H1 (cell line): ENCODE results near the gene ACOT7. TPM values are rescaled to one million over a fixed set of nuclear protein-coding genes. Genes with fewer than 3 reads are reported as not detected.

Experiments
- CTCF ChIA-PET: fragments of 300-600 bp; sonication (Branson Sonifier 250); formaldehyde crosslinking; loops from one replicate; lab custom pipeline; 2021; ENCODE audit not compliant: partially characterized antibody; lab: Charles Lee
- POLR2A ChIA-PET: fragments of 300-600 bp; sonication (Branson Sonifier 250); formaldehyde crosslinking; loops from one replicate; lab custom pipeline; 2021; ENCODE audit warnings: inconsistent platforms; ENCODE audit not compliant: partially characterized antibody; lab: Charles Lee
- DNase-seq, 2 experiments: peaks; one replicate each; pipeline versions ENCODE4 v3.0.0 to v3.0.0-alpha.2; 2010 to 2022; ENCODE audit warnings: low spot score in 2 of 2, low read depth in 1 of 2, mixed read lengths in 1 of 2
- FAIRE-seq: peaks from 2 replicates; lab custom pipeline; 2011; peaks lifted over from hg19 to GRCh38; lab: Jason Lieb, UNC
- H2AFZ ChIP-seq: 2 replicates; pipeline ENCODE4 v1.8.1; 2012; ENCODE audit warnings: low read length, inconsistent platforms
- H2AK5ac ChIP-seq: 2 replicates; pipeline ENCODE4 v1.6.1; 2013; ENCODE audit warnings: low read depth, low read length
- H2BK120ac ChIP-seq: replicated peaks from 2 replicates; pipeline ENCODE3; 2013; ENCODE audit warnings: low read depth, low read length, inconsistent platforms
- H2BK12ac ChIP-seq: 2 replicates; pipeline ENCODE4 v1.6.1; 2013; ENCODE audit warnings: low read depth, low read length
- H2BK15ac ChIP-seq: 2 replicates; pipeline ENCODE4 v1.6.1; 2013; ENCODE audit warnings: low read length
- H2BK20ac ChIP-seq: 2 replicates; pipeline ENCODE4 v1.6.1; 2013; ENCODE audit warnings: low read length
- H2BK5ac ChIP-seq: 2 replicates; pipeline ENCODE4 v1.6.1; 2013; ENCODE audit warnings: low read depth, low read length
- H3K14ac ChIP-seq: 2 replicates; pipeline ENCODE4 v1.6.1; 2013; ENCODE audit warnings: inconsistent platforms; ENCODE audit not compliant: insufficient read length
- H3K18ac ChIP-seq: 2 replicates; pipeline ENCODE4 v1.6.1; 2013; ENCODE audit warnings: low read length; ENCODE audit errors: extremely low read depth
- H3K23ac ChIP-seq: 2 replicates; pipeline ENCODE4 v1.6.1; 2013; ENCODE audit warnings: inconsistent platforms; ENCODE audit not compliant: insufficient read length
- H3K23me2 ChIP-seq: 2 replicates; pipeline ENCODE4 v1.6.1; 2013; ENCODE audit warnings: low read depth, low read length
- H3K27ac ChIP-seq: 2 replicates; pipeline ENCODE4 v1.6.1; 2011; ENCODE audit warnings: low read depth, low read length, inconsistent platforms
- H3K27me3 ChIP-seq, 4 experiments: replicated peaks in 1 of 4; 1 replicate in 1 of 4; 2 replicates in 3 of 4; pipeline versions ENCODE4 v1.6.1 to v1.8.1; 2011 to 2013; ENCODE audit warnings: low read length in 3 of 4, mild to moderate bottlenecking in 3 of 4, inconsistent platforms in 2 of 4, mixed read lengths in 2 of 4, moderate library complexity in 1 of 4; ENCODE audit not compliant: control insufficient read depth in 3 of 4, insufficient read depth in 3 of 4; ENCODE audit errors: extremely low read depth in 1 of 4
- H3K36me3 ChIP-seq, 4 experiments: 2 replicates each; pipeline versions ENCODE4 v1.6.1 to v1.8.1; 2011 to 2013; ENCODE audit warnings: mild to moderate bottlenecking in 4 of 4, low read length in 3 of 4, moderate library complexity in 2 of 4, control low read depth in 1 of 4, inconsistent platforms in 1 of 4; ENCODE audit not compliant: insufficient read depth in 4 of 4, control insufficient read depth in 2 of 4
- H3K4ac ChIP-seq: replicated peaks from 2 replicates; pipeline ENCODE3; 2013; ENCODE audit warnings: low read length, low read depth, mixed read lengths, inconsistent platforms; ENCODE audit not compliant: insufficient read length
- H3K4me1 ChIP-seq, 4 experiments: replicated peaks in 1 of 4; 1 replicate in 1 of 4; 2 replicates in 3 of 4; pipeline versions ENCODE4 v1.6.1 to v1.8.1; 2011 to 2013; ENCODE audit warnings: low read length in 3 of 4, inconsistent platforms in 2 of 4, mixed read lengths in 1 of 4; ENCODE audit not compliant: insufficient read depth in 4 of 4, control insufficient read depth in 3 of 4
- H3K4me2 ChIP-seq, 2 experiments: 2 replicates each; pipeline versions ENCODE4 v1.6.1 to v1.8.1; 2011 to 2013; ENCODE audit warnings: low read depth in 2 of 2, low read length in 2 of 2, control low read depth in 1 of 2, inconsistent platforms in 1 of 2, mild to moderate bottlenecking in 1 of 2; ENCODE audit not compliant: insufficient read depth in 1 of 2
- H3K4me3 ChIP-seq, 4 experiments: fragments of 200-600, 300-600 bp in 1 of 4; sonication (generic), shearing (Covaris generic), sonication (Bioruptor Twin) in 1 of 4; 2 replicates each; pipeline versions ENCODE4 v1.5.1 to v1.8.1; 2011 to 2016; ENCODE audit warnings: low read length in 4 of 4, low read depth in 3 of 4, control low read depth in 2 of 4, inconsistent platforms in 2 of 4, mild to moderate bottlenecking in 2 of 4, mixed read lengths in 1 of 4, moderate library complexity in 1 of 4; ENCODE audit not compliant: insufficient read depth in 2 of 4; ENCODE audit errors: extremely low read depth in 1 of 4
- H3K56ac ChIP-seq: replicated peaks from 2 replicates; pipeline ENCODE3; 2013; ENCODE audit warnings: low read depth, mild to moderate bottlenecking, mixed read lengths, low read length, inconsistent platforms; ENCODE audit not compliant: insufficient read length
- H3K79me1 ChIP-seq: 2 replicates; pipeline ENCODE4 v1.6.1; 2013; ENCODE audit warnings: low read depth, low read length, control low read depth
- H3K79me2 ChIP-seq, 2 experiments: 2 replicates each; pipeline versions ENCODE4 v1.6.1 to v1.8.1; 2012 to 2013; ENCODE audit warnings: low read length in 2 of 2, mild to moderate bottlenecking in 2 of 2, inconsistent platforms in 1 of 2; ENCODE audit not compliant: insufficient read depth in 2 of 2, control insufficient read depth in 1 of 2
- H3K9ac ChIP-seq, 4 experiments: replicated peaks in 1 of 4; 1 replicate in 1 of 4; 2 replicates in 3 of 4; pipeline versions ENCODE4 v1.6.1 to v1.8.1; 2011 to 2013; ENCODE audit warnings: low read depth in 3 of 4, low read length in 3 of 4, control low read depth in 2 of 4, mild to moderate bottlenecking in 2 of 4, moderate library complexity in 2 of 4, inconsistent platforms in 1 of 4; ENCODE audit errors: extremely low read depth in 1 of 4
- H3K9me3 ChIP-seq, 2 experiments: 2 replicates each; pipeline versions ENCODE4 v1.6.1 to v1.8.1; 2012 to 2013; ENCODE audit warnings: mild to moderate bottlenecking in 2 of 2, moderate library complexity in 2 of 2, control low read depth in 1 of 2, inconsistent platforms in 1 of 2, low read depth in 1 of 2, low read length in 1 of 2, mixed read lengths in 1 of 2; ENCODE audit not compliant: insufficient read depth in 2 of 2
- H4K20me1 ChIP-seq, 2 experiments: replicated peaks in 1 of 2; 2 replicates each; pipeline versions ENCODE3 to v1.8.1; 2011 to 2013; ENCODE audit warnings: inconsistent platforms in 2 of 2, low read length in 2 of 2, mild to moderate bottlenecking in 1 of 2; ENCODE audit not compliant: insufficient read depth in 2 of 2, control insufficient read depth in 1 of 2
- H4K5ac ChIP-seq: 2 replicates; pipeline ENCODE4 v1.6.1; 2013; ENCODE audit warnings: low read length, low read depth, mixed read lengths, inconsistent platforms; ENCODE audit not compliant: insufficient read length
- H4K8ac ChIP-seq: 2 replicates; pipeline ENCODE4 v1.8.0; 2013; ENCODE audit warnings: mild to moderate bottlenecking, moderate library complexity, low read length, inconsistent platforms; ENCODE audit not compliant: insufficient read depth; ENCODE audit errors: extremely low read depth
- H4K91ac ChIP-seq: replicated peaks from 2 replicates; pipeline ENCODE3; 2013; ENCODE audit warnings: low read length, mixed read lengths, inconsistent platforms; ENCODE audit not compliant: insufficient read length
- CBX5 ChIP-seq: fragments of 300-800, 300-1000 bp; sonication (generic); IDR thresholded peaks from 2 replicates; pipeline ENCODE4 v1.7.1; 2016; ENCODE audit warnings: antibody characterized with exemption, low read length, low read depth
- CREB1 ChIP-seq: IDR thresholded peaks from 2 replicates; pipeline ENCODE4 v1.6.1; 2012; ENCODE audit warnings: inconsistent platforms
- CTCF ChIP-seq, 3 experiments: IDR thresholded peaks; 1 replicate in 2 of 3; 2 replicates in 1 of 3; pipeline versions ENCODE4 v1.5.1 to v1.6.1; 2011; ENCODE audit warnings: low read length in 3 of 3, mild to moderate bottlenecking in 3 of 3, inconsistent platforms in 2 of 3, low read depth in 1 of 3, moderate library complexity in 1 of 3; ENCODE audit not compliant: insufficient read depth in 1 of 3; ENCODE audit errors: control extremely low read depth in 1 of 3
- FOSL1 ChIP-seq: IDR thresholded peaks from 2 replicates; pipeline ENCODE4 v1.6.1; 2011; ENCODE audit warnings: mild to moderate bottlenecking, low read depth, low read length, moderate library complexity; ENCODE audit not compliant: insufficient read depth
- JUN ChIP-seq: IDR thresholded peaks from 2 replicates; pipeline ENCODE4 v1.6.1; 2011; ENCODE audit warnings: low read depth, mild to moderate bottlenecking, improper control_type of control experiment, low read length
- NRF1 ChIP-seq: IDR thresholded peaks from 2 replicates; pipeline ENCODE4 v1.6.1; 2011; ENCODE audit warnings: mild to moderate bottlenecking, low read depth, low read length, improper control_type of control experiment
- POU5F1 ChIP-seq: IDR thresholded peaks from 2 replicates; pipeline ENCODE4 v1.6.1; 2011; ENCODE audit warnings: low read depth, mild to moderate bottlenecking, low read length, moderate library complexity
- RAD21 ChIP-seq, 2 experiments: IDR thresholded peaks in 1 of 2; conservative IDR thresholded peaks in 1 of 2; 2 replicates each; pipeline ENCODE4 v1.6.1; 2011; ENCODE audit warnings: low read depth in 2 of 2, low read length in 2 of 2, improper control_type of control experiment in 1 of 2, inconsistent platforms in 1 of 2, mild to moderate bottlenecking in 1 of 2, moderate library complexity in 1 of 2
- YY1 ChIP-seq: IDR thresholded peaks from 2 replicates; pipeline ENCODE4 v1.6.1; 2011; ENCODE audit warnings: low read depth, mild to moderate bottlenecking, low read length
- ZNF274 ChIP-seq: IDR thresholded peaks from 2 replicates; pipeline ENCODE4 v1.7.0; 2012; ENCODE audit warnings: low read length, borderline replicate concordance; ENCODE audit errors: extremely low read depth
- WGBS, 2 experiments: shearing (Covaris generic) in 1 of 2; methylation state at CpG; one replicate each; pipeline versions ENCODE4 v1.1.6 to v1.1.7; 2013 to 2015; ENCODE audit warnings: low lambda C conversion rate in 2 of 2, mixed read lengths in 2 of 2, inconsistent platforms in 1 of 2, low coverage in 1 of 2, missing lambda C conversion rate in 1 of 2; ENCODE audit not compliant: insufficient replicate concordance in 2 of 2, insufficient coverage in 1 of 2, insufficient read length in 1 of 2; ENCODE audit errors: extremely low coverage in 1 of 2, missing lambda C conversion rate in 1 of 2; 5-methylcytosine and 5-hydroxymethylcytosine counted together
- polyA plus RNA-seq, 7 experiments: library from polyadenylated mRNA; depleted of rRNA in 3 of 7; stranded (reverse) in 5 of 7; unstranded in 2 of 7; fragments of >200 nt in 5 of 7; fragments of 200-250 nt in 2 of 7; gene quantifications; 1 replicate in 5 of 7; 2 replicates in 1 of 7; 4 replicates in 1 of 7; pipeline versions ENCODE4 v1.2.1 to v1.2.3, GENCODE V29; 2011 to 2013; ENCODE audit warnings: missing spikeins in 2 of 7, mixed read lengths in 2 of 7
- total RNA-seq: library from RNA; stranded (reverse); fragmentation: NEBNext Ultra II Directional; extraction: Animal tissue kit (Norgen Biotek cat#: 25700); gene quantifications from 2 replicates; pipeline ENCODE4 v1.2.1, GENCODE V29; 2021

Gene ACOT7
- total and polyA plus RNA-seq, 2 of the 8 experiments (the other 6 are each of a cell fraction or from before 2014, with no cell fraction given): 151 to 214 TPM

GRCh38 chr1:6414443-6414844 lies 20.9 kb upstream of the ACOT7 start:
- H3K4ac ChIP-seq: no peak overlapping the region
- H3K18ac ChIP-seq: peak overlapping the region; percentile 93
- 23% methylated on average over 15 of the region's 15 CpGs; no CpG with 5 or more reads in 1 of the 2 experiments for WGBS, 2 experiments
- H4K91ac ChIP-seq: peak overlapping the region; percentile 91
- H3K4me2 ChIP-seq: peak overlapping the region; percentile 35 to 51
- peak overlapping the region; percentile 84; the same call in 1 of the 2 replicates for H2BK5ac ChIP-seq
- DNase-seq (peak in 1 of 2 experiments; percentile 86), FAIRE-seq (peak; percentile 92)
- peaks cover 5% of the 10 kb centered on the region; the same call in 1 of the 2 replicates for H3K23me2 ChIP-seq
- no peak overlapping the region for H2BK20ac ChIP-seq
- H3K27me3 ChIP-seq: peaks cover 29 to 52% (median 50%) of the 10 kb centered on the region in 4 experiments
- peaks cover 0 to 5% of the 10 kb centered on the region in 2 experiments for H4K20me1 ChIP-seq
- no peak overlapping the region for H3K14ac ChIP-seq
- H3K27ac ChIP-seq: no peak overlapping the region
- no peak overlapping the region; a peak in 1 of 8 replicates for H3K4me3 ChIP-seq
- H3K79me2 ChIP-seq: no peaks in the 10 kb centered on the region
- no peaks in the 10 kb centered on the region for H3K79me1 ChIP-seq
- no peak overlapping the region for H2BK120ac ChIP-seq
- ChIA-PET POLR2A (interaction anchor here (0.6 to 1.8 kb wide), 8 partner anchors 10 to 576 kb away, joined by 3 to 6 read pairs (median 3); partner anchors contain the start of gene ACOT7), CTCF (interaction anchor here (0.7 to 58.4 kb wide), 31 partner anchors 8 to 227 kb away, joined by 3 to 1769 read pairs (median 4); no protein-coding TSS in a partner anchor)
- H3K56ac ChIP-seq: peak overlapping the region; percentile 72
- peak overlapping the region; percentile 98 for H2BK12ac ChIP-seq
- peaks cover 0 to 8% (median 0%) of the 10 kb centered on the region in 4 experiments; a peak in 1 of 8 replicates for H3K36me3 ChIP-seq
- no peak overlapping the region for H2BK15ac ChIP-seq
- H3K9me3 ChIP-seq: no peaks in the 10 kb centered on the region
- H2AFZ ChIP-seq: peak overlapping the region; percentile 47; the same call in 1 of the 2 replicates
- H3K9ac ChIP-seq: no peak overlapping the region
- H4K8ac ChIP-seq: peak overlapping the region; percentile 81; the same call in 1 of the 2 replicates
- H3K23ac ChIP-seq: no peak overlapping the region
- H3K4me1 ChIP-seq: peaks cover 2 to 10% (median 5%) of the 10 kb centered on the region in 4 experiments; a peak in 6 of 7 replicates
- H2AK5ac ChIP-seq: peak overlapping the region; percentile 94; the same call in 1 of the 2 replicates
- peak overlapping the region; percentile 61 for H4K5ac ChIP-seq
- TF ChIP-seq FOSL1: no peak
- TF ChIP-seq CBX5: no peak
- TF ChIP-seq CREB1: peak; percentile 53
- no peak for TF ChIP-seq NRF1
- TF ChIP-seq ZNF274: no peak
- TF ChIP-seq CTCF (IDR thresholded peaks at IDR 0.05; ENCODE audit: control extremely low read depth in 1 of 3, insufficient read depth in 1 of 3, low read depth in 1 of 3, low read length in 3 of 3): peak; percentile 79 to 91 (median 88)
- TF ChIP-seq YY1: 0 out of 2 replicates have a peak, but pooled peaks have one; percentile 33
- no peak for TF ChIP-seq JUN
- peak; percentile 43 to 66 for TF ChIP-seq RAD21 (IDR thresholded peaks at IDR 0.05 in 1 of 2, conservative IDR thresholded peaks at IDR 0.05 in 1 of 2; ENCODE audit: low read depth in 2 of 2, low read length in 2 of 2)
- no peak for TF ChIP-seq POU5F1
